Neural cell (in vitro differentiated cells): ENCODE data around the gene WBP1. TPM values are rescaled to one million over a fixed set of nuclear protein-coding genes. Genes with fewer than 3 reads are reported as not detected.
A peak's percentile ranks its signal among the peaks of the same experiment; 100 is the strongest.
"Not testable (repeated sequence)": the region's sequence is repeated elsewhere in the genome, so short reads cannot be mapped to it uniquely, and the experiment has no call there.

ENCODE experiments used
- H2AFZ ChIP-seq: fragments of 200-600, 300-800 bp; sonication (generic), shearing (Covaris generic); 2 replicates; pipeline ENCODE4 v1.6.0; 2014; ENCODE audit warnings: low read depth, mild to moderate bottlenecking, antibody characterized with exemption, low read length, moderate library complexity
- H3F3A ChIP-seq: fragments of 200-600 bp; shearing (Covaris generic); 2 replicates; pipeline ENCODE4 v1.6.1; 2016; ENCODE audit warnings: mild to moderate bottlenecking, moderate library complexity, mixed read lengths, antibody characterized with exemption, low read length; ENCODE audit not compliant: insufficient read depth, poor library complexity, severe bottlenecking
- H3K27ac ChIP-seq: fragments of 200-600, 300-800 bp; sonication (generic), shearing (Covaris generic); 2 replicates; pipeline ENCODE4 v1.5.1; 2014; ENCODE audit warnings: mild to moderate bottlenecking, low read length, moderate library complexity
- H3K27me3 ChIP-seq: fragments of 300-800, 200-600 bp; sonication (generic), shearing (Covaris generic); 2 replicates; pipeline ENCODE4 v1.6.0; 2014; ENCODE audit warnings: mild to moderate bottlenecking, low read depth, low read length, moderate library complexity; ENCODE audit not compliant: insufficient read depth
- H3K36me3 ChIP-seq: fragments of 300-800, 200-600 bp; sonication (generic), shearing (Covaris generic); 2 replicates; pipeline ENCODE4 v1.5.1; 2014; ENCODE audit warnings: mild to moderate bottlenecking, antibody characterized with exemption, low read length, moderate library complexity; ENCODE audit not compliant: insufficient read depth
- H3K4me2 ChIP-seq: fragments of 300-800, 200-600 bp; sonication (generic), shearing (Covaris generic); 2 replicates; pipeline ENCODE4 v1.6.0; 2014; ENCODE audit warnings: mild to moderate bottlenecking, low read length
- H3K4me3 ChIP-seq: fragments of 300-800, 200-600 bp; sonication (generic), shearing (Covaris generic); 2 replicates; pipeline ENCODE4 v1.5.1; 2014; ENCODE audit warnings: mild to moderate bottlenecking, low read length, moderate library complexity
- H3K79me2 ChIP-seq: fragments of 200-600 bp; shearing (Covaris generic); replicated peaks from 2 replicates; pipeline ENCODE4 v1.6.0; 2014; ENCODE audit warnings: mild to moderate bottlenecking, low read length, moderate library complexity; ENCODE audit not compliant: insufficient read depth
- H3K9ac ChIP-seq: fragments of 300-800, 200-600 bp; sonication (generic), shearing (Covaris generic); 2 replicates; pipeline ENCODE4 v1.6.1; 2016; ENCODE audit warnings: mild to moderate bottlenecking, low read length, mixed read lengths
- H3K9me2 ChIP-seq: fragments of 200-600 bp; shearing (Covaris generic); 2 replicates; pipeline ENCODE4 v1.6.1; 2016; ENCODE audit warnings: mild to moderate bottlenecking, low read length, mixed read lengths; ENCODE audit not compliant: insufficient read depth
- H3K9me3 ChIP-seq: fragments of 200-600, 300-800 bp; sonication (generic), shearing (Covaris generic); 2 replicates; pipeline ENCODE4 v1.6.1; 2016; ENCODE audit warnings: mild to moderate bottlenecking, mixed run types, low read length, moderate library complexity, mixed read lengths
- H4K20me1 ChIP-seq: fragments of 200-600 bp; shearing (Covaris generic); 2 replicates; pipeline ENCODE4 v1.6.1; 2016; ENCODE audit warnings: mild to moderate bottlenecking, mixed run types; ENCODE audit not compliant: insufficient read depth
- CTCF ChIP-seq: fragments of 450-650 bp; IDR thresholded peaks from 2 replicates; pipeline ENCODE4 v1.5.1; 2014; ENCODE audit warnings: antibody characterized with exemption, mild to moderate bottlenecking, moderate library complexity; ENCODE audit not compliant: poor library complexity, severe bottlenecking
- EP300 ChIP-seq: fragments of 450-650 bp; conservative IDR thresholded peaks from 2 replicates; pipeline ENCODE4 v1.6.1; 2014; ENCODE audit warnings: antibody characterized with exemption, mild to moderate bottlenecking, moderate library complexity; ENCODE audit not compliant: poor library complexity, severe bottlenecking
- EZH2 ChIP-seq: fragments of 200-600, 300-800 bp; shearing (Covaris generic), sonication (generic); IDR thresholded peaks from 2 replicates; pipeline ENCODE4 v1.6.1; 2014; ENCODE audit warnings: antibody characterized with exemption, low read length, borderline replicate concordance, mild to moderate bottlenecking; ENCODE audit not compliant: insufficient read depth, poor library complexity, severe bottlenecking
- MXI1 ChIP-seq: fragments of 450-650 bp; conservative IDR thresholded peaks from 2 replicates; pipeline ENCODE4 v1.6.1; 2014; ENCODE audit warnings: antibody characterized with exemption, mild to moderate bottlenecking; ENCODE audit not compliant: poor library complexity, severe bottlenecking
- POLR2AphosphoS5 ChIP-seq: IDR thresholded peaks from 2 replicates; pipeline ENCODE4 v1.6.1; 2012
- RAD21 ChIP-seq: fragments of 450-650 bp; conservative IDR thresholded peaks from 2 replicates; pipeline ENCODE4 v1.6.1; 2014; ENCODE audit warnings: antibody characterized with exemption, mild to moderate bottlenecking, moderate library complexity
- SMC3 ChIP-seq: fragments of 450-650 bp; conservative IDR thresholded peaks from 2 replicates; pipeline ENCODE4 v1.6.1; 2014; ENCODE audit warnings: antibody characterized with exemption, mild to moderate bottlenecking, moderate library complexity; ENCODE audit not compliant: poor library complexity
- TAF1 ChIP-seq: IDR thresholded peaks from 2 replicates; pipeline ENCODE4 v1.6.1; 2012; ENCODE audit warnings: low read depth
- polyA plus RNA-seq: library from polyadenylated mRNA; depleted of rRNA; stranded (reverse); fragments of >200 nt; gene quantifications from 2 replicates; pipeline ENCODE4 v1.2.3, GENCODE V29; 2014
- TF ChIP-seq, protein P1 (sequence below): IDR thresholded peaks from 2 replicates; pipeline ENCODE4 v1.6.1; 2012; ENCODE audit warnings: borderline replicate concordance

Gene WBP1
- polyA plus RNA-seq, 1 donor from 2014 or later: 220 TPM

- Histone ChIP-seq H3K9ac (peak overlapping the region; percentile 91), H3K27ac (peak overlapping the region; percentile 81), H3K4me2 (peak overlapping the region; percentile 97), H3K27me3 (no peaks in the 10 kb centered on the region), H3K4me3 (peak overlapping the region; percentile 99), H3K36me3 (no peaks in the 10 kb centered on the region), H4K20me1 (no peaks in the 10 kb centered on the region), H3F3A (no peaks in the 10 kb centered on the region), H3K9me3 (no peaks in the 10 kb centered on the region), H3K9me2 (no peaks in the 10 kb centered on the region), H2AFZ (no peak overlapping the region), H3K79me2 (peaks cover 12% of the 10 kb centered on the region)
- no peak for TF ChIP-seq RAD21
These were observed 713 bp downstream of the WBP1 start for GRCh38 chr2:74458938-74459363.

DNA sequence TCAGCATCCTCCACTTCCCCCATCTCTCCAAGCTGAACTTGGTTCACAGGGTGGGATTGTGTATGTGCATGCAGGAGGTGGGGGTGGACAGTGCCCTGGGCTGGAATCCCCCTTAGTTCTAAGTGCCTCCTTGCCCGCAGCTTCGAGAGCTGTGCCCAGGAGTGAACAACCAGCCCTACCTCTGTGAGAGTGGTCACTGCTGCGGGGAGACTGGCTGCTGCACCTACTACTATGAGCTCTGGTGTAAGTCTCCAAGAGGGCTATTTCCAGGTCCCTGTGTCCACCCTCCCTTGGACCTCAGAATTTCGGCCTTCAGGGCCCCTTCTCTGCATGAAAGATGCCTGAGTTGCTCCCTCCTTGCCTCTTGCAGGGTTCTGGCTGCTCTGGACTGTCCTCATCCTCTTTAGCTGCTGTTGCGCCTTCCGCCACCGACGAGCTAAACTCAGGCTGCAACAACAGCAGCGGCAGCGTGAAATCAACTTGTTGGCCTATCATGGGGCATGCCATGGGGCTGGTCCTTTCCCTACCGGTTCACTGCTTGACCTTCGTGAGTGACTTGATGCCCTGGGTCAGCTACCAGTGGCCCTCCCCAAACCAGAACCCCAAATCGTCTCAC lies 1.4 kb downstream of the WBP1 start:
- H3K36me3 ChIP-seq, H3K9me2 ChIP-seq, H3K27ac ChIP-seq, H2AFZ ChIP-seq, H3K9me3 ChIP-seq, H3F3A ChIP-seq, H4K20me1 ChIP-seq, H3K27me3 ChIP-seq: not testable (repeated sequence)
- Histone ChIP-seq H3K4me3 (peak overlapping the region; percentile 99), H3K4me2 (peak overlapping the region; percentile 21), H3K9ac (peak overlapping the region; percentile 91), H3K79me2 (peaks cover 18% of the 10 kb centered on the region)

- H3K9me2 ChIP-seq, H3F3A ChIP-seq, H2AFZ ChIP-seq, H3K27ac ChIP-seq, H3K4me2 ChIP-seq, H3K4me3 ChIP-seq, H3K36me3 ChIP-seq, H4K20me1 ChIP-seq, H3K9me3 ChIP-seq, H3K9ac ChIP-seq, H3K27me3 ChIP-seq: not testable (repeated sequence)
- peaks cover 18% of the 10 kb centered on the region for H3K79me2 ChIP-seq
These were observed 1.9 kb downstream of the WBP1 start for GRCh38 chr2:74460187-74460586.

DNA sequence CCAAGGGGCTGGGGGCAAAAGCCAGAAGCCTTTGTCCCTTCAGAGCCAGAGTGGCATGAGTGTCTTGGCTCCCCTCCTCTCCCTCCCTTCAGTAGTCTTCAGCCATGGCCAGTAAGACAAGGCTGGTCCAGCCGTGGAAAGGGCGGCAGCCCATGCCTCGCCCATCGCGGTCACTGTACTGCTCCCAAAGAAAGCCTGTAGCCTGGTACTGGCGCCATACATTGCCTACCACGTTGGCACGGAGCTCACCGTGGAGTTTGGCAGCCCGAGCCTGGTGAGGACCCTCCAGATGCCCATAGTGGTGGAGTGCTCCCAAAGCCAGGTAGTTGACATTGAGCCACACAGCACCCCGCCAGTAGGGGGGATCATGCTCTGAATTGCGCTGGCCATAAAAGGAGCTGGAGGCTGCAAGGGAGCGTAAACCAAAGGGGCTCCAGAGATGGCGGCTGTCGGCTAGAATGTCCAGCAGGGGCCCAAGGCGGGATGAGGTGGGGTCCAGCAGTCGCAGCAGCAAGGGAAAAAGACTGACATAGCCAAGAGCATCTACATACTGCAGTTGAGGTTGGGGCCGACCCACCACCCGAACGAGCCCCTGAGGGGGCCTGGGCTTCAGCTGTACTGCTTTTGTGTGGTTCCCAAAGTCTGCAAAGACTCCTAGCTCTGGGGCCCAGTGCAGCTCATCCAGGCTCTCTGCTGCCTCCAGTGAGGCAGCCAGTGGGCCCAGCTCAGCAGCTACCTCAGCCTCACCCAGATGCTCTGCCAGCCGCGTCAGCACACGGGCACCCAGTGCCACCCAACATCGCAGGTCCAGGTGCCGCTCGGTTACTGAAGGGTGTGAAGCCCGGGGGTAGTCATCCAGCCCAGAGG lies 3.2 kb downstream of the WBP1 start:
- no peaks in the 10 kb centered on the region for H4K20me1 ChIP-seq
- no peaks in the 10 kb centered on the region for H3K27me3 ChIP-seq
- no peaks in the 10 kb centered on the region for H3K9me3 ChIP-seq
- no peak for TF ChIP-seq SMC3
- TF ChIP-seq CTCF: no peak
- TF ChIP-seq EZH2: no peak
- no peak for TF ChIP-seq TAF1
- no peak for TF ChIP-seq MXI1
- TF ChIP-seq, protein P1, sequence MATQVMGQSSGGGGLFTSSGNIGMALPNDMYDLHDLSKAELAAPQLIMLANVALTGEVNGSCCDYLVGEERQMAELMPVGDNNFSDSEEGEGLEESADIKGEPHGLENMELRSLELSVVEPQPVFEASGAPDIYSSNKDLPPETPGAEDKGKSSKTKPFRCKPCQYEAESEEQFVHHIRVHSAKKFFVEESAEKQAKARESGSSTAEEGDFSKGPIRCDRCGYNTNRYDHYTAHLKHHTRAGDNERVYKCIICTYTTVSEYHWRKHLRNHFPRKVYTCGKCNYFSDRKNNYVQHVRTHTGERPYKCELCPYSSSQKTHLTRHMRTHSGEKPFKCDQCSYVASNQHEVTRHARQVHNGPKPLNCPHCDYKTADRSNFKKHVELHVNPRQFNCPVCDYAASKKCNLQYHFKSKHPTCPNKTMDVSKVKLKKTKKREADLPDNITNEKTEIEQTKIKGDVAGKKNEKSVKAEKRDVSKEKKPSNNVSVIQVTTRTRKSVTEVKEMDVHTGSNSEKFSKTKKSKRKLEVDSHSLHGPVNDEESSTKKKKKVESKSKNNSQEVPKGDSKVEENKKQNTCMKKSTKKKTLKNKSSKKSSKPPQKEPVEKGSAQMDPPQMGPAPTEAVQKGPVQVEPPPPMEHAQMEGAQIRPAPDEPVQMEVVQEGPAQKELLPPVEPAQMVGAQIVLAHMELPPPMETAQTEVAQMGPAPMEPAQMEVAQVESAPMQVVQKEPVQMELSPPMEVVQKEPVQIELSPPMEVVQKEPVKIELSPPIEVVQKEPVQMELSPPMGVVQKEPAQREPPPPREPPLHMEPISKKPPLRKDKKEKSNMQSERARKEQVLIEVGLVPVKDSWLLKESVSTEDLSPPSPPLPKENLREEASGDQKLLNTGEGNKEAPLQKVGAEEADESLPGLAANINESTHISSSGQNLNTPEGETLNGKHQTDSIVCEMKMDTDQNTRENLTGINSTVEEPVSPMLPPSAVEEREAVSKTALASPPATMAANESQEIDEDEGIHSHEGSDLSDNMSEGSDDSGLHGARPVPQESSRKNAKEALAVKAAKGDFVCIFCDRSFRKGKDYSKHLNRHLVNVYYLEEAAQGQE: no peak
- TF ChIP-seq EP300: no peak
- no peak for TF ChIP-seq POLR2AphosphoS5
- no peak for TF ChIP-seq RAD21
- no peak overlapping the region for H3K4me3 ChIP-seq
- H3K4me2 ChIP-seq: no peak overlapping the region
- no peaks in the 10 kb centered on the region for H3K9me2 ChIP-seq
- H3K9ac ChIP-seq: no peak overlapping the region
- no peak overlapping the region for H2AFZ ChIP-seq
- H3K27ac ChIP-seq: no peak overlapping the region
- no peaks in the 10 kb centered on the region for H3F3A ChIP-seq
- no peaks in the 10 kb centered on the region for H3K36me3 ChIP-seq
- peaks cover 18% of the 10 kb centered on the region for H3K79me2 ChIP-seq
